WTC11 (cell line): Measurements from ENCODE around the gene FNIP1. TPM values are rescaled to one million over a fixed set of nuclear protein-coding genes. Genes with fewer than 3 reads are reported as not detected.

Source experiments
- ATAC-seq: fragments of 200-7000 bp; cut with Tn5 transposase; 2 replicates; pipeline ENCODE4 v1.10.0; 2021; ENCODE audit warnings: mild to moderate bottlenecking, moderate library complexity
- CTCF ChIA-PET: fragments of 300-600 bp; sonication (Branson Sonifier 250); formaldehyde crosslinking; loops from one replicate; lab custom pipeline; 2021; ENCODE audit warnings: antibody characterized with exemption; lab: Charles Lee
- POLR2A ChIA-PET: fragments of 350-600 bp; sonication (Branson Sonifier 250); formaldehyde crosslinking; loops from one replicate; lab custom pipeline; 2021; ENCODE audit warnings: antibody characterized with exemption; lab: Charles Lee
- DNase-seq: peaks from one replicate; pipeline ENCODE4 v3.0.0; 2021; ENCODE audit warnings: low spot score
- H3K27ac Mint-ChIP-seq: 2 replicates; pipeline ENCODE4 v1.8.0; 2021; ENCODE audit warnings: mixed read lengths
- H3K27me3 Mint-ChIP-seq: 2 replicates; pipeline ENCODE4 v1.8.0; 2021; ENCODE audit warnings: low read depth, mild to moderate bottlenecking, moderate library complexity, mixed read lengths
- H3K36me3 Mint-ChIP-seq: 2 replicates; pipeline ENCODE4 v1.8.0; 2021; ENCODE audit warnings: mixed read lengths
- H3K4me1 Mint-ChIP-seq: 2 replicates; pipeline ENCODE4 v1.8.0; 2022; ENCODE audit warnings: mixed read lengths
- H3K4me3 Mint-ChIP-seq: 2 replicates; pipeline ENCODE4 v1.8.0; 2021; ENCODE audit warnings: mild to moderate bottlenecking, moderate library complexity, mixed read lengths
- H3K9me3 Mint-ChIP-seq: 2 replicates; pipeline ENCODE4 v1.8.0; 2021; ENCODE audit warnings: mixed read lengths
- ATF1 ChIP-seq: sonication (generic); formaldehyde crosslinking; IDR thresholded peaks from 2 replicates; pipeline ENCODE4 v1.8.1; 2023; ENCODE audit warnings: mild to moderate bottlenecking, moderate library complexity, missing genetic modification reagents
- ATF3 ChIP-seq: sonication (generic); formaldehyde crosslinking; conservative IDR thresholded peaks from 2 replicates; pipeline ENCODE4 v1.8.1; 2022; ENCODE audit warnings: mild to moderate bottlenecking, missing genetic modification reagents
- CDX4 ChIP-seq: fragments of 250-450 bp; sonication (Bioruptor Pico); IDR thresholded peaks from 2 replicates; pipeline ENCODE4 v1.9.0; 2021; ENCODE audit warnings: moderate library complexity, mild to moderate bottlenecking, inconsistent platforms, borderline replicate concordance
- CTCF ChIP-seq: fragments of 200-600 bp; IDR thresholded peaks from 2 replicates; pipeline ENCODE4 v1.8.0; 2022; ENCODE audit warnings: antibody characterized with exemption
- ELF4 ChIP-seq: sonication (generic); formaldehyde crosslinking; IDR thresholded peaks from 2 replicates; pipeline ENCODE4 v1.8.1; 2022; ENCODE audit warnings: low read depth, mild to moderate bottlenecking, moderate library complexity, missing genetic modification reagents
- ETV6 ChIP-seq: sonication (generic); formaldehyde crosslinking; IDR thresholded peaks from 2 replicates; pipeline ENCODE4 v1.8.1; 2022; ENCODE audit warnings: mild to moderate bottlenecking, missing genetic modification reagents
- GABPB1 ChIP-seq: sonication (generic); formaldehyde crosslinking; IDR thresholded peaks from 2 replicates; pipeline ENCODE4 v1.8.1; 2023; ENCODE audit warnings: mild to moderate bottlenecking, missing genetic modification reagents
- GTF2I ChIP-seq: fragments of 250-450 bp; sonication (Bioruptor Pico); conservative IDR thresholded peaks from 2 replicates; pipeline ENCODE4 v1.4.0; 2021; ENCODE audit warnings: mild to moderate bottlenecking
- HMGA2 ChIP-seq: fragments of 250-450 bp; sonication (Bioruptor Pico); IDR thresholded peaks from 2 replicates; pipeline ENCODE4 v1.4.0; 2021; ENCODE audit warnings: mild to moderate bottlenecking, moderate library complexity
- IRF2 ChIP-seq: sonication (generic); formaldehyde crosslinking; IDR thresholded peaks from 2 replicates; pipeline ENCODE4 v1.8.0; 2022; ENCODE audit warnings: low read depth, missing genetic modification reagents, borderline replicate concordance
- MYBL2 ChIP-seq: sonication (generic); formaldehyde crosslinking; IDR thresholded peaks from 2 replicates; pipeline ENCODE4 v1.8.1; 2023; ENCODE audit warnings: mild to moderate bottlenecking, moderate library complexity, missing genetic modification reagents
- NR2C2 ChIP-seq: sonication (generic); formaldehyde crosslinking; IDR thresholded peaks from 2 replicates; pipeline ENCODE4 v1.8.0; 2022; ENCODE audit warnings: mild to moderate bottlenecking, missing genetic modification reagents
- USF2 ChIP-seq: sonication (generic); formaldehyde crosslinking; IDR thresholded peaks from 2 replicates; pipeline ENCODE4 v1.8.1; 2023; ENCODE audit warnings: mild to moderate bottlenecking, missing genetic modification reagents, moderate library complexity
- ZBTB43 ChIP-seq: sonication (generic); formaldehyde crosslinking; IDR thresholded peaks from 2 replicates; pipeline ENCODE4 v1.8.1; 2023; ENCODE audit warnings: mild to moderate bottlenecking, missing genetic modification reagents
- ZNF138 ChIP-seq: sonication (generic); formaldehyde crosslinking; conservative IDR thresholded peaks from 2 replicates; pipeline ENCODE4 v1.8.1; 2022; ENCODE audit warnings: mild to moderate bottlenecking, moderate library complexity, missing genetic modification reagents
- ZNF423 ChIP-seq: fragments of 250-450 bp; sonication (Bioruptor Pico); IDR thresholded peaks from 2 replicates; pipeline ENCODE4 v2.1.2; 2022; ENCODE audit warnings: mild to moderate bottlenecking, moderate library complexity
- ZNF532 ChIP-seq: fragments of 250-450 bp; sonication (Bioruptor Pico); IDR thresholded peaks from 2 replicates; pipeline ENCODE4 v1.9.0; 2021; ENCODE audit warnings: mild to moderate bottlenecking, borderline replicate concordance
- ZSCAN18 ChIP-seq: fragments of 250-450 bp; sonication (Bioruptor Pico); IDR thresholded peaks from 2 replicates; pipeline ENCODE4 v2.1.2; 2022; ENCODE audit warnings: mild to moderate bottlenecking, moderate library complexity
- total RNA-seq: library from RNA; stranded (reverse); gene quantifications from 3 replicates; pipeline ENCODE4 v1.2.3, GENCODE V29; 2021

The FNIP1 gene
- total RNA-seq, 1 experiment from 2014 or later: 17.2 TPM

- TF ChIP-seq ZBTB43 (CRISPR knock-in tag): no peak
Measured at GRCh38 chr5:131630963-131631350, 165.9 kb downstream of the FNIP1 start (continued).

- no peak overlapping the region for H3K27ac Mint-ChIP-seq
- POLR2A ChIA-PET: no interaction called here
- no peaks in the 10 kb centered on the region for H3K9me3 Mint-ChIP-seq
- no peak for DNase-seq
- peaks cover 17% of the 10 kb centered on the region for H3K4me1 Mint-ChIP-seq
- no peaks in the 10 kb centered on the region for H3K36me3 Mint-ChIP-seq
- CTCF ChIA-PET: no interaction called here
- TF ChIP-seq ZNF138 (CRISPR knock-in tag) (no peak), ZNF532 (CRISPR knock-in tag) (no peak), CTCF (no peak), GABPB1 (0 out of 2 replicates have a peak, but pooled peaks have one; percentile 17), ZBTB43 (CRISPR knock-in tag) (no peak), ZSCAN18 (CRISPR knock-in tag) (no peak), IRF2 (CRISPR knock-in tag) (no peak)
- H3K27me3 Mint-ChIP-seq: no peaks in the 10 kb centered on the region
- no peak overlapping the region for H3K4me3 Mint-ChIP-seq
- no peak for ATAC-seq
Measured at GRCh38 chr5:131630208-131630962, 166.4 kb downstream of the FNIP1 start.

- ChIA-PET CTCF (no interaction called here), POLR2A (no interaction called here)
- no peaks in the 10 kb centered on the region for H3K27me3 Mint-ChIP-seq
- no peaks in the 10 kb centered on the region for H3K9me3 Mint-ChIP-seq
- DNase-seq (no peak), ATAC-seq (no peak)
- H3K36me3 Mint-ChIP-seq: no peaks in the 10 kb centered on the region
- no peak overlapping the region for H3K4me3 Mint-ChIP-seq
- H3K4me1 Mint-ChIP-seq: peaks cover 14% of the 10 kb centered on the region
- peak overlapping the region; percentile 62; the same call in 1 of the 2 replicates for H3K27ac Mint-ChIP-seq
- TF ChIP-seq CDX4 (CRISPR knock-in tag) (no peak), ZNF423 (CRISPR knock-in tag) (no peak), NR2C2 (CRISPR knock-in tag) (no peak), ZSCAN18 (CRISPR knock-in tag) (no peak), ETV6 (CRISPR knock-in tag) (no peak), HMGA2 (no peak), GTF2I (CRISPR knock-in tag) (no peak), MYBL2 (CRISPR knock-in tag) (no peak), USF2 (CRISPR knock-in tag) (no peak), ATF1 (no peak), ATF3 (CRISPR knock-in tag) (no peak), ELF4 (CRISPR knock-in tag) (no peak), IRF2 (CRISPR knock-in tag) (no peak)
Measured at GRCh38 chr5:131628990-131629389, 167.8 kb downstream of the FNIP1 start.
